Activated naive CD4-positive, alpha-beta T cell treated with anti-CD3 and anti-CD28 coated beads, Interleukin-2, amount 50 U/mL, for 72 hours (primary cell): ENCODE results near the gene TMCC1. TPM values are rescaled to one million over a fixed set of nuclear protein-coding genes. Genes with fewer than 3 reads are reported as not detected.

ENCODE experiments used
- ATAC-seq, 2 donors: fragments of 150-1000 bp; cut with Tn5 transposase; 2 replicates each; pipeline ENCODE4 v1.10.0; 2021; ENCODE audit warnings: mild to moderate bottlenecking in 2 of 2, moderate library complexity in 2 of 2
- DNase-seq, 2 donors: peaks; one replicate each; pipeline ENCODE4 v3.0.0; 2021 to 2022; ENCODE audit warnings: low spot score in 2 of 2
- H3K27ac Mint-ChIP-seq, 2 donors: one replicate each; pipeline ENCODE4 v1.8.0; 2022; ENCODE audit warnings: mild to moderate bottlenecking in 2 of 2, mixed read lengths in 2 of 2
- H3K36me3 Mint-ChIP-seq, 2 donors: one replicate each; pipeline ENCODE4 v1.8.0; 2022; ENCODE audit warnings: mixed read lengths in 2 of 2
- H3K9me3 Mint-ChIP-seq, 2 donors: one replicate each; pipeline ENCODE4 v1.8.0; 2022; ENCODE audit warnings: mixed read lengths in 2 of 2
- total RNA-seq, 2 donors: library from RNA; stranded (reverse); gene quantifications; one replicate each; pipeline ENCODE4 v1.2.3, GENCODE V29; 2022

The TMCC1 gene
- total RNA-seq, 2 donors from 2014 or later: 13.4 to 13.6 TPM

DNA sequence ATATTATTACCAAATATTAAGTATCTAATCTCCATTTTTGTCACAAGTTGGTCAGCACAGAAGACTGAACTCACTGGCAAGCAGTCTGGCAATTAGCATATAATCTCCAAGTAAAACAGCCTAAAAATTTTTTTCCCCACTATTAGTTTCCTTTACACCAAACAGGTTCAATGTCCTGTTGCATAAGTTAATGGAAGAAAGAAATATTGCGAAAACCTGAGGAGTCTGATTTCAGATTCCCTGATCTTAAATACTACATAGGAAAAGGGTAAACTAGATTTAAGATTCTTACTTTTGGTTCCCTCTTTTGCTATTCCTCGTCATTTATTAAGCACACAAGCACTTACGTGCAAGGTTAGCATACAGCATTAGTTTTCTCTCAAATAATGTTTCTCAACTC, 153.9 kb downstream of the TMCC1 start:
- H3K27ac Mint-ChIP-seq: no peak overlapping the region
- no peak for ATAC-seq
- peaks cover 0 to 4% of the 10 kb centered on the region in 2 donors for H3K36me3 Mint-ChIP-seq
- DNase-seq: no peak
- H3K9me3 Mint-ChIP-seq: no peaks in the 10 kb centered on the region

DNA sequence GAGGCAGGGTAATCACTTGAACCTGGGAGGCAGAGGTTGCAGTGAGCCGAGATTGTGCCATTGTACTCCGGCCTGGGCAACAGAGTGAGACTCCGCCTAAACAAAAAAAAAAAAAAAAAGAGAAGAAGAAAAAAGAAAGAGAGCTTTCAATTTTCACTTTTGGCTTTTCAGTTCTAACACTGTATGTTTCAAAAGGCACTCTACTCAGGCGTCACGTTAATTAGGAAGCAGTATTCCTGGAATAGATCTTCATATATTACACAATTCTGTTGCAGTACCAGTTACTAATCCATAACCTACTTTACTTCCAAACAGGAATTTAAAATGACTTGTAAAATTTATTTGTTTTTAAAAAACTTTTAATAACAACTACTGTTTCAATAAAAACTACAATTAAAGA, 155.3 kb downstream of the TMCC1 start:
- H3K9me3 Mint-ChIP-seq: no peaks in the 10 kb centered on the region
- ATAC-seq: no peak
- peaks cover 0 to 4% of the 10 kb centered on the region in 2 donors for H3K36me3 Mint-ChIP-seq
- no peak for DNase-seq
- H3K27ac Mint-ChIP-seq: peak overlapping the region in 1 of 2 donors; percentile 44

DNA sequence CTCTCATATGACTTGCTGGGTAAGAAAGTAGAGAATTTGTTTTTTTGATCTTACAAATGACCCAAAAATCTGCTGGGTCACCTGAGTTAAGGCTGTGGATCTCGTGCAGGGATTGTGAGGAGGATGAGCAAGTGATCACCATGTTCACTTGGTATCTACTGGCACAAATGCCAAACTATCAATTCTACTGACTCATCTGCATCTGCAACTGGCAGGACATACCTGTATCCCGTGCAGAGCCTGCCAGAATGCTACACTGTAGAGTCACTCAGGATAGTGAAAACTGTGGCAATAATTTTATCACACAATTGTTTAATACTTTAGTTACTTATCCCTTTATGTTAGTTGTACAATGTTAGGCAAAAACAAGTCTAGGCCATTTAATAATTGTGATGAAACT, 157.4 kb downstream of the TMCC1 start:
- Mint-ChIP-seq H3K9me3 (no peaks in the 10 kb centered on the region), H3K36me3 (no peaks in the 10 kb centered on the region), H3K27ac (no peak overlapping the region)
- ATAC-seq: no peak
- no peak for DNase-seq

DNA sequence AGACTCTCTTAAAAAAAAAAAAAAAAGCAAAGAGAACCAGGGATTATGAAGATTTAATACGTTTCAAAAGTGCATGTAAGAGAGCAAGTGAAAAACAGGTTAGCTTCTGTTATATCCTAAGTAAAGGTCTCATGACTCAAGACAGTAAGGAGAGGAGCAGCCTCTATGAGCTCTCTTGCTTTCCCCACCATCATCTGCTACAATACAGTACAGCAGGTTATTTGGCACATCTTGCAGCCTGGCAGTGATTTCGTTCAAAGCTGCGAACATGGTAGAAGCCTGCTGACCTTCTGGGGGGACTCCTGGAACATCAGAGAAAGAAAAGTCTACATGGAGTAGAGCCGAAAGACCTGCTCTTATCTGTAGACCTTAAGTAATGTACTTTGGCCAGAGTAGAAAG, 157.9 kb downstream of the TMCC1 start:
- no peak for ATAC-seq
- Mint-ChIP-seq H3K9me3 (no peaks in the 10 kb centered on the region), H3K36me3 (no peaks in the 10 kb centered on the region)

DNA sequence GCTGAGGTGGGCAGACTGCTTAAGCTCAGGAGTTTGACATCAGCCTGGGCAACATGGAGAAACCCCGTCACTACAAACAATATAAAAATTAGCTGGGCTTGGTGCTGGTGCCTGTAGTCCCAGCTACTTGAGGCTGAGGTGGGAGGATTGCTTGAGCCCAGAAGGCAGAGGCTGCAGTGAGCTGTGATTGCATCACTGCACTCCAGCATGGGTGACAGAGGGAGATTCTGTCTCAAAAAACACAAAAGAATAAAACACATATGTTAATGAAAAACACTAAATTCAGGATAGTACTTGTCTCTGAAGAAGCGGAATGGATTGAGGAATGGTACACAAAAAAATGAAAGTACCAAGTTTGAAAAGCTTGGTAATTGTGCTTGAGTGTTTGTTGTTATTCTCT, 159.1 kb downstream of the TMCC1 start:
- no peak for ATAC-seq
- no peaks in the 10 kb centered on the region for H3K36me3 Mint-ChIP-seq
- DNase-seq: no peak
- no peak overlapping the region for H3K27ac Mint-ChIP-seq
- H3K9me3 Mint-ChIP-seq: no peaks in the 10 kb centered on the region

More for the DNA sequence above, 157.9 kb downstream of the TMCC1 start:
- no peak overlapping the region for H3K27ac Mint-ChIP-seq
- DNase-seq: no peak

DNA sequence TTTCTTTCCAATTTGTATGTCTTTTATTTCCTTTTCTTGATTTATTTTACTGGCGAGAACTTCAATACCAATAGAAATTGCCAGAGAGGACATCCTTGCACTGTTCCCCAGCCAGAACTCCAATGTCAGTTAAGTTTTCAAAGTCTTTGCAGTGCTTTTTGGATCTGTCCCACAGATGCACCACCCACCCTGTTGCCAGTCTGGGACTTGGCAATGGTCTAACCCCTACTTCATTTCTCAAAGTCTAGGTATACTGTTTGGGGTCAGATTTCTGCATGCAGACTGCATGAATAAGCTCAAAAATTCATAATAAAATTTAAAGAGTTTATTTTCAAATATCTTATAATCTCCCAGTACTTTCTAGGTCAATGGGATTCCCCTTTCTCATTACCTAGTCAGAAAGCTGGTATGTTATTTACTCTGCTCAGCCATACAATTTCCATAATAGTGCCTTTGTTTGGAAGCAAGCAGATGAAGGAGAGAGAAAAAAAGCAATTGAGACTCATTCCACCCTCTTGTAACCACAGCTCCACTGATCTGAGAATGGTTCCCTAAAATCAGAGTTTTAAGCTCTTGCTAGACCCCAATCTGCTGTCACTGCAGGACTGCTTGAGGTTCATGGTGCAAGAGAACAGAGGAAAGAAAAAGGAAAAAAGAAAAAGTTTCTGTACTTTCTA, 161.2 kb downstream of the TMCC1 start:
- Mint-ChIP-seq H3K27ac (no peak overlapping the region), H3K9me3 (no peaks in the 10 kb centered on the region), H3K36me3 (no peaks in the 10 kb centered on the region)
- ATAC-seq (no peak), DNase-seq (no peak)

DNA sequence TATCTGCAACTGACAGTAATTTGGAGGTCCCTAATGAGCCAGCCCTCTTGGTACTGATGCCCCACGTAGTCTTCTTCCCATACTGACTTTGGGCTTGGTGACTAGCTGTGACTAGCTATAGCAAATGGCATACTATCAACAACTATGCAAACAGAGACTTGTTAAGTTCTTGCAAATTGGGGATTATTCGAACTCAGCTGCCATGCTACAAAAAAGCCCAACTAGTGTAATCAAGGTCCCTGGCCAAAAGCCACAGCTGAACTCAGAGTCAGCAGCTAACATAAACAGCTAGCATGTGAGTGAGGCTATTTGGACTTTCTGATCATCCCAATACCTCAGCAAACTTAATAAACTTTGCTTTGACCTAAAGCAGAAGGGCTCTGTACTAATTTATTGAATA, 165.8 kb downstream of the TMCC1 start:
- ATAC-seq (no peak), DNase-seq (no peak)
- Mint-ChIP-seq H3K27ac (no peak overlapping the region), H3K36me3 (no peaks in the 10 kb centered on the region), H3K9me3 (no peaks in the 10 kb centered on the region)

DNA sequence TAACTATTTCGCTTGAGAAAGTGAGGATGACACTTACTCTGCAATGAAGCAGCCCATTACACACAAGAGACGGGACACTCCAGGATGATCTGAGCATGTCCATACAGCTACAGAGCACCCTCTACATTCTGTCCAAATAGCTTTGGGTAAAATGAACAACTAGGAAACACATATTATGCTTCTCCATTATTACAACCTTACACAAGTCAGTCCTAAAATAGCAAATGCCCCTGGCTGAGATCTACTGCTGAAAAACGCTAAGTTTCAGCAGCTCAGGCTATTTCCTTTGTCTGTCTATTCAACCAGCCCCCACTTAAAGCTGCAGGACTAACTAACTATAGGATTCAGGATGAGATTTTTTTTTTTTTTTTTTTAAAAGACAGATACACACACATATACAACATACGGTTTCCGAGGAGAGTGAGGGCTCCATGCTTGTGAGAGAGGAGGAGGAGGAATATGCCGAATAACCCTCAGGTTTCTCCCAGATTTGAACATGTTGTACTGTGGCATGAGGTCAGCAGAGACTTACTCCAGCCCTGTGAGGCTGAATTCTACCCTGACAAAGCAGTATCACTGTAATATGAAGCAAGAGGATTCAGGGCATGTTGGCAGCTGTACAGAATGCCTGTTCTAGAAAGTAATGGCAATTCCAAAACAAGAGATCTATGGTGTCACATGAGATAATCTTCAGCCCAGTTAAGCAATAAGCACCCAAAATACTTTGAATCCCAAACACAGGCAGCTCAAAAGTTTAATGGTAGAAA, 169.8 kb downstream of the TMCC1 start:
- Mint-ChIP-seq H3K36me3 (no peaks in the 10 kb centered on the region), H3K27ac (no peak overlapping the region), H3K9me3 (no peaks in the 10 kb centered on the region)
- DNase-seq (no peak), ATAC-seq (no peak)

DNA sequence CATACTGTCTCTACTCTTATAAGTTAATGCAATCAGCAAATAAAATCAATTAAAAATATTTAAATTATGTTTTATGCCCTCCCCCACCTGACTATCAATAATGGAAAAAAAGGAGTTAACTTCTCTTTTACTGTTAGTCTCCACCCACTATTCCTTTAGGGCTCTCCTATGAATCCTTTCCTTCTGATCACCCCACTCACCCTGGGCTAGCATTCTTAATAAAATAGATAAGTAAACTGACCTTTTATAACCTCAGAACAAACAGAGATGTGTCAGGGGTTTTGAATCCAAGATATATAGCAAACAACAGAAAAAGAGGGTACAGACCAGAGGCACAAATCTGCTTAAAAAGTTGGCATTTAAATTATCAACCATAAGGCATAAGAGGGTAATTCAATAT, 171.0 kb downstream of the TMCC1 start:
- no peaks in the 10 kb centered on the region for H3K36me3 Mint-ChIP-seq
- H3K27ac Mint-ChIP-seq: no peak overlapping the region
- DNase-seq (no peak), ATAC-seq (no peak)
- H3K9me3 Mint-ChIP-seq: no peaks in the 10 kb centered on the region

DNA sequence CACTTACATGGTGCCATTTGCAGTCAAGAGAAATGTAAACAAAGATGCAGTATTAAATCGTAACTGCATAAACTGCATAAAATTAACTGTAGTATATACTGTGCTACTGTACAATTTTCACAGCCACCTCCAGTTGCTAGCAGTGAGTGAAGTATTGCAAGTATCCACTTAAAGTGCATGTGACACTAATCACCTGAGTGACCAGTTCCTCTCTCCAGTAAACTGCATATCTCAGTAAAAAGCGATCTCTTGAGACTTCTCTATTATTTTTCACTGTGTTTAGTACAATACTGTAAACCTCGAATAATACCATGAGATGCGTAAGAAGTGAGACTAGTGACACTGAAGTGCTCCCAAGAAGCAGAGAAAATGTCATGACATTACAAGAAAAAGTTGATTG, 175.3 kb downstream of the TMCC1 start:
- Mint-ChIP-seq H3K9me3 (no peaks in the 10 kb centered on the region), H3K27ac (no peak overlapping the region), H3K36me3 (no peaks in the 10 kb centered on the region)
- ATAC-seq (no peak), DNase-seq (no peak)

DNA sequence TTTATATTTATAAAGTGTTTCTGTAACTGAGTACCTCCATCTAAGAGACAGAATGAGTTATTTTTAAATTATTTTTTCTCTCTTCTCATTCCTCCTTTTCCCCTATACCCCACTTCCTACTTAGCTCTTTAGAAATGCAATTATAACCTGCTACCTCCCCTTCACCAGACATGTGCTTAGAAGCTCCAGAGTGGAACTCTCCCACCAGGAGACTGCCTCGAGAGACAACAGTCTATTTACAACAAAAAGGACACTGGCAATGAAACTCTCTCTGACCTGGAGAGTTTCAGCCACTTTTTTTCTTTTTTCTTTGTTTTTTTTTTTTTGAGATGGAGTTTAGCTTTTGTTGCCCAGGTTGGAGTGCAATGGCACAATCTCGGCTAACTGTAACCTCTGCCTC, 177.7 kb downstream of the TMCC1 start:
- no peak for ATAC-seq
- Mint-ChIP-seq H3K36me3 (no peaks in the 10 kb centered on the region), H3K27ac (peak overlapping the region in 1 of 2 donors; percentile 39), H3K9me3 (no peaks in the 10 kb centered on the region)
- DNase-seq: no peak

DNA sequence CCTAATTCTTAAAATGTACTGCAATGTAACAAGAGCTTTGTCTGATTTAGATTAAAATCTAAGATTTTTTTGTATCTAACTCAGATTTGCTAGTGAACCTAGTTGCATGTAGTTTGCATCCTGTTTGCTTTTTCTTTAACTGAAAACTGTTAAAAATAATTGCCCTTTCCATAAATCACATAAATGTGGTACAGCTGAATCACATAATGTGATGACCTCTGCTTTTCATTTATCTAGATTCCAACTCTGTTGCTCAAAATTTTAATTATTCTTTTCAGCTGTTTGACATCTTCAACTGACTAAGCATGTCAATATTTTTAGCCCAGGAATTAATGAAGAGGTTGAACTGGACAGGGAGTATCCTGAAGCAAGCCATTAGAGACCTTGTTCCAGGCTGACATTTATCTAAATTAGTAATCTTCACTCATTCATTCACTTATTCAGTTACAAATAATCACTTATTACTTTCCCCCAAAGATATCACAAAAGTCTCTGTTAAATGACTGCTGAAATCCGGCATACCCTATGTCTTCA, 185.1 kb downstream of the TMCC1 start:
- ATAC-seq (no peak), DNase-seq (no peak)
- Mint-ChIP-seq H3K36me3 (no peaks in the 10 kb centered on the region), H3K9me3 (no peaks in the 10 kb centered on the region), H3K27ac (no peak overlapping the region)

DNA sequence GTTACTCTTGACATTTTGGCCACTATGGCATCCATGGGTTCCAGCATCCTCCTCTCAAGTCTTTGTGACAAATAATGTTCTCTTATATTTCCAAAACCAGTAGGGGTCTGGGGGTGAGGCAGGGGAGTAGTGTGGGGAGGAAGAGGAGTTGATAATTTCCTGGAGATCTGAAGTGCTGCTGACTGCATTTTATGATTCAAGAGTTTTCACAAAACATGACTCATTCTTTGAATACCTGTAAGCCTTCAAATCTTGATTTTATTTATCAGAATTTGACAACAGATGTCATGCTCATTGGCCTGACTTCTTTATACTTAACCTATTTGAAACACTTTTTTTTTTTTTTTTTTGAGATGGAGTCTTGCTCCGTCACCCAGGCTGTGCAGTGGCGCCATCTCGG, 188.2 kb downstream of the TMCC1 start:
- H3K9me3 Mint-ChIP-seq: no peaks in the 10 kb centered on the region
- DNase-seq (no peak), ATAC-seq (peak in 1 of 2 donors; percentile 80)
- H3K36me3 Mint-ChIP-seq: no peaks in the 10 kb centered on the region
- H3K27ac Mint-ChIP-seq: peak overlapping the region in 1 of 2 donors; percentile 27

DNA sequence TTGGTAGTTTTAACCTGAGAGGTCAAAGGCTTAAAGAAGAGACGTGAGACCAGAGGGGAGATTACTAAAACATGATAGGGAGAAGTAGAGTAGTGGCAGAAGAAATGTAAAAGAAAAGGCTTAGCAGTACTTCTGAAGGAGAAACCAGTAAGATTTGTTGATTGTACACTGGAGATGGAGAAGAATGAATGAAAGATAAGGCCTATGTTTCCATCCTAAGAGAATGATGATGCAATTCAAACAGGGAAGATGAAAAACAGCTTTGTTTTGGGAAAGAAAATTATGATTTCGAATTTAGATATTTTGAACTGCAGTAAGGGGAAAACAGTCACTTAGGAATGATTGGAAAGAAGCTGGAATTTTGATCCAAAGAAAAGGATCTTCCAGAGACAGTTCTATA, 189.6 kb downstream of the TMCC1 start:
- ATAC-seq: no peak
- H3K27ac Mint-ChIP-seq: no peak overlapping the region
- no peaks in the 10 kb centered on the region for H3K36me3 Mint-ChIP-seq
- H3K9me3 Mint-ChIP-seq: no peaks in the 10 kb centered on the region
- DNase-seq: no peak

DNA sequence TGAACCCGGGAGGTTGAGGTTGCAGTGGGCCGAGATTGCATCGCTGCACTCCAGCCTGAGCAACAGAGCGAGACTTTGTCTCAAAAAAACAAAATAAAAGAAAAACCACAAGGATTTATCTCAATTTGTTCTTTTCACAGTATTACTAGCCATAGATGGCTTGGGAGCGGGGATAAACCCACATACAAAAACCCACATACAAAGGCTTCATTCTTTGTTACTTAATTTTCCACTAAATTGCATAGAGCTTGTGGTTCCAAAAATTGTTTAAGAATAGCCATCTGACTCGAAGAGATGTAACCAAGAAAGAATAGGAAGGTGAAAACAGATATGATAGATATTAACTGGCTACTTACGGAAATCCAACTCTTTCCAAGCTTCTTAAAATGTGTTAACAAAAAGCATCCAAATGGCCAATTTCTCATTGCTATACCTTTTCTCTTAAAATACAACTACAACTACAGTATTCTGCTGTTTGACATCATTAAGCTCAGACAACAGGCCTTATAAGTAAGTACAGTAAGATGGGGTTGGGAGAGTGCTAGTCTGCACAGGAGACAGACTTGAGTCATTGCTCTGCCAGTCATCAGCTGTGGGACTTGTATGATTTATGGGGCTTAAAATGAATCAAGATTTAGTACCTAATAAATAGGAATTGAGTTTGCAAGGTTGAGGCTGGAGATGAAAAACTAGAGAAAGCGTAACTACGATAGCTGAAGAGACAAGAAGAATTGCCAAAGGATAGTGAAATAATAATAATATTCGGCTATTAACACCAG, 190.4 kb downstream of the TMCC1 start:
- no peak for ATAC-seq

DNA sequence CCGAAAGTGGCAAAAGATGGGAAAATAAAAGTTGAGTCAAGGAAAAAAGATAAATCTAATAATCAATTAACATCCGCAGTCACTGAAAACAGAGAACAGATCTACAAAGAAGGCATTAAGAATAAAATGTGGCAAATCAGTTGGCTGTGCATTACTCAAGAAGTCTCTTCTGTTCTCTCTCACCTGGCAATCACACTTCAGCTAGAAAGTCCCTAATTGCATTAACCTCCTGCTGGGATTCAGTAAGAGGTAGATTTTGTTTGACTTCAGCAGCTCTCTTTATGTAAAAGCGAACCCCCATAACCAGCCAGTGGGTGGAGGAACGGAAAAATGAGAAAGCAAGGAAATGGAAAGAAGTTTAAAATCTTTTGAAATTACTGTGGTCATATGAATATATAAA, 192.3 kb downstream of the TMCC1 start:
- DNase-seq (no peak), ATAC-seq (no peak)
- peaks cover 9 to 21% of the 10 kb centered on the region in 2 donors for H3K36me3 Mint-ChIP-seq
- H3K27ac Mint-ChIP-seq: peak overlapping the region in 1 of 2 donors; percentile 41
- peaks cover 0 to 13% of the 10 kb centered on the region in 2 donors for H3K9me3 Mint-ChIP-seq

More for the DNA sequence above, 190.4 kb downstream of the TMCC1 start:
- Mint-ChIP-seq H3K27ac (no peak overlapping the region), H3K36me3 (peaks cover 0 to 1% of the 10 kb centered on the region in 2 donors), H3K9me3 (peaks cover 0 to under 1% of the 10 kb centered on the region in 2 donors)
- no peak for DNase-seq

DNA sequence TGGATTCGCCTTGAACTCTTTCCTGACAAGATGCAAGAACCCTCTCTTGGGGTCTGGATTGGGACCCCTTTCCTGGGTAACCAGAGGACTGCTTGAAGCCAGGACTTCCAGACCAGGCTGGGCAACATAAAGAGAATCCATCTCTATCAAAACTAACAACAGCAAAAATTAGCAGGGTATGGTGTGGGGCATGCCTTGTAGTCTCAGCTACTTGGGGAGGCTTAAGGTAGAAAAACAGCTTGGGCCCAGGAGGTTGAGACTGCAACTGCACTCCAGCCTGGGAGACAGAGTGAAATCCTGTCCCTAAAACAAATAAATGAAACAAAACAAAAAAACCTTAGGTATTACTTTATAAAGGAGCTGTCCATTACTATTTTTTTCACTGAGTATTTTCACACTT, 193.9 kb downstream of the TMCC1 start:
- ATAC-seq: no peak
- no peak overlapping the region for H3K27ac Mint-ChIP-seq

More for the DNA sequence above, 193.9 kb downstream of the TMCC1 start:
- peaks cover 9 to 27% of the 10 kb centered on the region in 2 donors for H3K36me3 Mint-ChIP-seq
- DNase-seq: no peak
- peaks cover 0 to 24% of the 10 kb centered on the region in 2 donors for H3K9me3 Mint-ChIP-seq
